SK-N-SH treated with all-trans-retinoic acid at 6 μM for 48 hours (cell line): ENCODE results near the gene TREX2.

Experiments
- ARNTL ChIP-seq: fragments of 450-650 bp; formaldehyde crosslinking; IDR thresholded peaks from 2 replicates; pipeline ENCODE4 v1.5.0; 2020; ENCODE audit warnings: low read depth, mild to moderate bottlenecking, moderate library complexity, borderline replicate concordance
- BACH2 ChIP-seq: fragments of 250-450 bp; sonication (Bioruptor Pico); IDR thresholded peaks from 2 replicates; pipeline ENCODE4 v1.9.0; 2021; ENCODE audit warnings: mild to moderate bottlenecking, borderline replicate concordance
- CSDC2 ChIP-seq: fragments of 250-450 bp; sonication (Bioruptor Pico); IDR thresholded peaks from 2 replicates; pipeline ENCODE4 v1.5.0; 2020; ENCODE audit warnings: mild to moderate bottlenecking, moderate library complexity
- CSRNP3 ChIP-seq: fragments of 250-450 bp; sonication (Bioruptor Pico); IDR thresholded peaks from 2 replicates; pipeline ENCODE4 v1.5.1; 2021; ENCODE audit warnings: mild to moderate bottlenecking, moderate library complexity
- ESRRG ChIP-seq: fragments of 250-450 bp; sonication (Bioruptor Pico); IDR thresholded peaks from 2 replicates; pipeline ENCODE4 v1.6.1; 2021; ENCODE audit warnings: mild to moderate bottlenecking
- GLIS3 ChIP-seq: fragments of 250-450 bp; sonication (Bioruptor Pico); IDR thresholded peaks from 2 replicates; pipeline ENCODE4 v1.5.0; 2020; ENCODE audit warnings: mild to moderate bottlenecking, moderate library complexity
- PATZ1 ChIP-seq: fragments of 250-450 bp; sonication (Bioruptor Pico); IDR thresholded peaks from 2 replicates; pipeline ENCODE4 v1.8.0; 2020; ENCODE audit warnings: mild to moderate bottlenecking, moderate library complexity, borderline replicate concordance
- PPARA ChIP-seq: fragments of 250-450 bp; sonication (Bioruptor Pico); IDR thresholded peaks from 2 replicates; pipeline ENCODE4 v1.5.0; 2020; ENCODE audit warnings: mild to moderate bottlenecking, borderline replicate concordance
- TOX ChIP-seq: fragments of 250-450 bp; sonication (Bioruptor Pico); IDR thresholded peaks from 2 replicates; pipeline ENCODE4 v1.8.0; 2021; ENCODE audit warnings: mild to moderate bottlenecking, moderate library complexity, borderline replicate concordance
- ZNF565 ChIP-seq: fragments of 450-650 bp; formaldehyde crosslinking; conservative IDR thresholded peaks from 2 replicates; pipeline ENCODE4 v1.5.0; 2020; ENCODE audit warnings: low read depth, mild to moderate bottlenecking, moderate library complexity
- ZNF8 ChIP-seq: fragments of 450-650 bp; formaldehyde crosslinking; IDR thresholded peaks from 2 replicates; pipeline ENCODE4 v1.5.0; 2020; ENCODE audit warnings: mild to moderate bottlenecking, moderate library complexity
- TF ChIP-seq, protein P1 (sequence below): fragments of 250-450 bp; sonication (Bioruptor Pico); IDR thresholded peaks from 2 replicates; pipeline ENCODE4 v1.5.1; 2020; ENCODE audit warnings: low read depth, mild to moderate bottlenecking, moderate library complexity

DNA sequence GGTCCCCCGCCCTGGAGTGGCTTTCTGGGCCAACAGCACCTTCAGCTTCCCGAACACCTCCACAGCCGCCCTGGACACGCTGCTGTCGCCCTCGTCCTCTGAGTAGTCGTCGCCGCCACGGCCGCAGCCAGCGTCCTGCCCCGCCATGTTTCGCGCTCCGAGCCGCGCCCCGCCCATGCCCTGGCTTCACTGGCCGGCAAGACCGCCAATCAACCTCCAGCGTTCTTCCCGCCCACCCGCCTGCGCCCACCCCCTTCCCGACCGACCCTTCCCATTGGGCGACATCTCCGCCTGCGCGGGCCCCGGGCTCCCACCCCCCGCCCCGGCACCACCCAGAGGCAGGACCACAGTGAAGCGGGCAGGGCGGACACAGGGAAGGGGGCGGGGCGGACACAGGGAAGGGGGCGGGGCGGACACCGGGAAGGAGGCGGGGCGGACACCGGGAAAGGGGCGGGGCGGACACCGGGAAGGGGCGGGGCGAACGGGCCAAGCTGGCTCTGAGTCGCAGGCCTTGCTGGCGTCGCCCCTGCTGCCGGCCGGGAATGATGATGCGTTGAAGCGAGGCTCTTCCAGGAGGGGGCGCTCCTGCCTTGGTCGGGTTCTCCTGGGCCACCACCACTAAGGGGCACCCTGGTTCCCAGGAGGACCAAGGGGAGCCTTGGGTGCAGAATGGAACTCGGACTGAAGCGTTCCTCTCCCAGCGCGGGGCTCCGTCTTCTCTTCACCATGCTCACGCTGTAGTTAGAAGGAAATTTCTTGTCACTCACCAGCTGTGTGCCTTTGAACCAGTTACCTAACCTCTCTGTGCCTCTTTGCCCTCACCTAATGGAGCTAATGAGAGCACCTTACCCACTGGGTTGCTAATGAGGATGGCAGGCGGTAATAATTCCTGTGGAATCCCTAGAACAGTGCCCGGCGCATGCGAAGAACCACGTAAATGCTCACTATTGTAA lies 24.8 kb upstream of the TREX2 start, which contains the start of gene HAUS7:
- TF ChIP-seq, protein P1, sequence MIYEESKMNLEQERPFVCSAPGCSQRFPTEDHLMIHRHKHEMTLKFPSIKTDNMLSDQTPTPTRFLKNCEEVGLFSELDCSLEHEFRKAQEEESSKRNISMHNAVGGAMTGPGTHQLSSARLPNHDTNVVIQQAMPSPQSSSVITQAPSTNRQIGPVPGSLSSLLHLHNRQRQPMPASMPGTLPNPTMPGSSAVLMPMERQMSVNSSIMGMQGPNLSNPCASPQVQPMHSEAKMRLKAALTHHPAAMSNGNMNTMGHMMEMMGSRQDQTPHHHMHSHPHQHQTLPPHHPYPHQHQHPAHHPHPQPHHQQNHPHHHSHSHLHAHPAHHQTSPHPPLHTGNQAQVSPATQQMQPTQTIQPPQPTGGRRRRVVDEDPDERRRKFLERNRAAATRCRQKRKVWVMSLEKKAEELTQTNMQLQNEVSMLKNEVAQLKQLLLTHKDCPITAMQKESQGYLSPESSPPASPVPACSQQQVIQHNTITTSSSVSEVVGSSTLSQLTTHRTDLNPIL (CRISPR knock-in tag) = no peak
- TF ChIP-seq TOX = no peak
- no peak for TF ChIP-seq ARNTL (CRISPR knock-in tag)
- TF ChIP-seq GLIS3 = no peak
- no peak for TF ChIP-seq ZNF565 (CRISPR knock-in tag)
- TF ChIP-seq BACH2 (CRISPR knock-in tag) = no peak
- TF ChIP-seq PPARA (CRISPR knock-in tag) = no peak
- no peak for TF ChIP-seq ESRRG (CRISPR knock-in tag)
- TF ChIP-seq CSDC2 (CRISPR knock-in tag) = no peak
- no peak for TF ChIP-seq PATZ1 (CRISPR knock-in tag)
- TF ChIP-seq ZNF8 (CRISPR knock-in tag) = no peak
- TF ChIP-seq CSRNP3 (CRISPR knock-in tag) = no peak
